ENCODE measurements around the gene FOXG1.

The FOXG1 gene

DNA sequence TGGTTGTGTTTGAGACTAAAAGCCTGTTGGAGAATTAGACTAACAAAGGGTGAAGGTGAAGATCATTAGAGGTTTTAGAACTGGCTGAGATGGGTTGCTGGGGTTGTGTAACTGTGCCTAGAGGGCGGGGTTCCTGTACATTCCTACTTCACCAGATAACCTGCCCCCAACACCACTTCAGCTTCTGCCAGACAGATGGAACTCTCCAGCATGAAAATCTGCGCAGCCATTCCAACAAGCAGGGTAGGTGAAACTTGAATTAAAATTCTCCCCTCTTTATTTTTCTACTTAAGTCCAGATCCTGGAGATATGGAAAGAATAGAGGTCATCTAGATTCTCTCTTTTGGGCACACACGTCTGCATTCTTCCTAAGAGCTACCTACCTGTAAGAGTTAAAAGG lies 6.0 kb downstream of the FOXG1 start:
- no peak for DNase-seq (ENCODE audit: low read depth)
- no peak overlapping the region for H3K4me3 ChIP-seq (ENCODE audit: low read length)
- TF ChIP-seq, protein P1, sequence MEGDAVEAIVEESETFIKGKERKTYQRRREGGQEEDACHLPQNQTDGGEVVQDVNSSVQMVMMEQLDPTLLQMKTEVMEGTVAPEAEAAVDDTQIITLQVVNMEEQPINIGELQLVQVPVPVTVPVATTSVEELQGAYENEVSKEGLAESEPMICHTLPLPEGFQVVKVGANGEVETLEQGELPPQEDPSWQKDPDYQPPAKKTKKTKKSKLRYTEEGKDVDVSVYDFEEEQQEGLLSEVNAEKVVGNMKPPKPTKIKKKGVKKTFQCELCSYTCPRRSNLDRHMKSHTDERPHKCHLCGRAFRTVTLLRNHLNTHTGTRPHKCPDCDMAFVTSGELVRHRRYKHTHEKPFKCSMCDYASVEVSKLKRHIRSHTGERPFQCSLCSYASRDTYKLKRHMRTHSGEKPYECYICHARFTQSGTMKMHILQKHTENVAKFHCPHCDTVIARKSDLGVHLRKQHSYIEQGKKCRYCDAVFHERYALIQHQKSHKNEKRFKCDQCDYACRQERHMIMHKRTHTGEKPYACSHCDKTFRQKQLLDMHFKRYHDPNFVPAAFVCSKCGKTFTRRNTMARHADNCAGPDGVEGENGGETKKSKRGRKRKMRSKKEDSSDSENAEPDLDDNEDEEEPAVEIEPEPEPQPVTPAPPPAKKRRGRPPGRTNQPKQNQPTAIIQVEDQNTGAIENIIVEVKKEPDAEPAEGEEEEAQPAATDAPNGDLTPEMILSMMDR (conservative IDR thresholded peaks at IDR 0.05; ENCODE audit: low read depth, low read length): no peak

DNA sequence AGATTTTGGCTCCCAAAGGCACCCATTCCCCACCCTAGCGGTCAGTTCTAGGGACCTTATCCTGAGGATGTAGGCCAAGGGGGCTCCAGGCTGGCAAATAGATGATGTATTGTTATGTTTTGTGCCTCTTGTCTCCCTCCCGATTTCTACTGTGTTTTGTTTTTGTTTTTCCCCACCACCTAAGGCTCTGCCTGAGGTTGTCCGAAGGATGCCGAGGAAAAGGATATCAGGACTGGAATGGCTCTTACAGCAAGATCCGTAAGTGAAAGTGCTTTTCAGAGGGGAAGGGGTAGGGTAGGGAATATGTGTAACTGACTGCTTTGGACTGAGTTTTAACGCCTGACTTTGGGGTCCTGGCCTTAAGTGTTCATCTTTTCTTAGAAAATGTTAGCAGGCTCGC lies 6.6 kb downstream of the FOXG1 start:
- H3K4me3 ChIP-seq (ENCODE audit: low read length): no peak overlapping the region
- TF ChIP-seq, protein P1 (conservative IDR thresholded peaks at IDR 0.05; ENCODE audit: low read depth, low read length): peak; percentile 8
- no peak for DNase-seq (ENCODE audit: low read depth)

DNA sequence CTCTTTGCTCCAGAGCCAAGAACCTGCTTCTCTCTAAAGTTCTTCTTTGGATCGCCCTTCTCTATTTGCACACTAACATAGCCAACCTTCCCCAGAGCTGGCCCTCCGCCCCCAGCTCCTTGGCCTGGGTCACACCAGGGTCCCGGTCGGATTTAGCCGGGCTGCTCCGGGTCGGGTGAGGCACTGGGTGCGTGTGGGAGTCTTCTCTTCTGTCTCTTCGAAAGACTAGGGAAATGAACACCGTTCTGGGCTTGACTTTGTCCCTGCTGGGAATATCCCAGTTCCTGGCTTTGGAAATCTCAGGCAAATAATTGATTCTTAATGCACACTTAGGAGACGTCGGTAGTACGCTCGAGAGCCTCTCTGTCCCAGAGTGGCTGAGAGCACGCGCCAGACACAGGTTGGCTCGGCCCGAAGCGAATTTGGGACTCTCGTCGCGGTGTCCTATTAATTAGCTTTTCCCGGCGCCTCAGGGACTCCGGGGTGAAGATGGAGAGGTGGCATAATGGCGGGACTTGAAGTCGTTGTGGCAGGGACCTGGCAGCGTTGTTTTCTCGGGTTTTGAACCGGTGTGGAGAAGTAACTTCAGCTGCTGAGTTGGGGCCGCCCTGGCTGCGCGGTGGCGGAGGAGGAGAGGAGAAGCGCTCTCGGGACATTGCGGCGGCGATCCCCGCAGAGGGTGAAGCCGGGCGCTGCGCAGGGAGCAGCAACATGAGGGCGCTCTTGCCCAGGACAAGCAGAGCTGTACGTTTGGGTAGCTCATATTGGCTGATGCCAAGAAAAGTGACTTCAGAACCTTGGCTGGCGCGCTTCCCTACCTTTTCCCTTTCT lies 7.5 kb downstream of the FOXG1 start:
- H3K4me3 ChIP-seq (ENCODE audit: low read length): peak overlapping the region; percentile 14
- TF ChIP-seq, protein P1 (conservative IDR thresholded peaks at IDR 0.05; ENCODE audit: low read depth, low read length): peak; percentile 80
- peak; percentile 20 for DNase-seq (ENCODE audit: low read depth)

DNA sequence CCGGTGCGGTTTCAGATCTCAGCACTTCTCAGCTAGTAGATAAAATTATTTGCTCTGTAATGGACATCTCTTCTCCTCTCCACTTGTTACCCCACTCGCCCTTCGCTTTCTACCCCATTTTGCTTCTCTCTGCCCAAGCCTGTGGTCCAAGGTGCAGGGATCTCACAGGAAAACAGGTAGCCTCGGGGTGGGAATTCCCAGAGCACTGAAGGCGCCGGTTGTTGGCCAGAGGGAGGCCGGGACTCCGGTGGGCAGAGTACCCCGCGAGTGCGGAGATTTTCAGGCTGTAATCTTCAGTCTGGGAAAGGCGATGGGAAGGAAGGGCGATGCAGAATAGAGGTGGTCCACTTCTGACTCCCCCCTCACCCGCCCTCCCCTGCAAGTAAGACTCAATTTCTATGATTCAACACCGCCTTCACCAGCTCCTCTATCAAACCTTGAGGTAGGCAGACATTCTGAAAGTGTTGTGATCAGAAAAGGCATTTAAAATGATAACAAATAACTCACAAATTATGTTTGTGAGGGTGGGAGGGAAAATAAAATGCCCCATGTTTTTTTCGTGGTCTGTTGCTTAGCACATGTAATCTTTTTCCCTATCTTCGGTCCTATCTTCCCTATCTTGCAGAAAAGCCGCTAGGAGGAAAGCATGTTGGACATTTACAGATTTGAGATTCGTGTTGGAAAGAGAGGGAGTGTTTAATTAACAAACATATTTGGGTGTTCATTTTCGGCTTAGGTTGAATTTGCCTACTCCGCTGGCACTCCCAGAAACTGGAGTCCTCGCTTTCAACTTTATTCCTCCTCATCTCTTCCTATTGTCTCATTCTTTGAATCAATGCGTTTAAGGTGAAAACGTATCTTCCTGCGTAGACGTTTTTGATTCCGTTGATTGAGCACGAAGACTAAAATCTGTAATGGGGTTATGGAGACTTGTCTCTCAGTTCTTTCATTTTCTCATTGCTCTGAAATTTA lies 8.5 kb downstream of the FOXG1 start:
- TF ChIP-seq, protein P1 (conservative IDR thresholded peaks at IDR 0.05; ENCODE audit: low read depth, low read length): no peak
- DNase-seq (ENCODE audit: low read depth): no peak
- no peak overlapping the region for H3K4me3 ChIP-seq (ENCODE audit: low read length)

DNA sequence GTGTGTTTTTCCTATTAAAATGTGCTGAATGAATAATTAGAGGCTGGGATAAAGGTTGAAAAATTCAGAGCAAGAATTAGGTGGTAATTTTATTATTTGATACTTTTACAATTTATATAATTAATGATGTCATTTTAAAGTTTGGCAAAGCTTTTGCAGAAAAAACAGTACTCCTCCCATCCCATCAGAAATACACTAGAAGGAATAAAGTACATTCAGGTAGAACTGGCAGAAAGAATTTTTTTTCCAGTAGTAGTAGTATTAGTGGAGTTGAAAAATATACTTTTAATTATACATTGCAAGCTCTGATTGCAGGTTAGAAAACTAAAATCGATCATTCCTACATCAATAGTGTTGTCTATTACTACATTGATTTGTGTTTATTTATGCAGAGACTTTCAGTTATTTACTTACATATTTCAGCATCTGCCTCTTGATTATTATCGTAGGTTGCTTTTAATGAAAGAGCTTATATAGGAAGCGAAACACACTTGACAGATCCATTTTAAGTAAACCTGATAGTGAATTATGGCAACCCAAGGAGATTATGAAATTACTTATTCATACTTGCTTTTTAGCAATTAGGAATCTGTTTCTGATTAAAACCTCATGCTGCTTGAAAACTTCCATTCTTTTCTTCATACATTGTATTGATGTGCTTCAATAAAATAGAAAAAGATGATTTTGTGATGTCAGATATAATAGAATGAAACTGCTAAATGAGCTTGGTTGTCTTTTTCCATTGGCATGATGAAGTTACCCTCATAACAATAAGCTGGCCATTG lies 10.1 kb downstream of the FOXG1 start:
- TF ChIP-seq, protein P1 (conservative IDR thresholded peaks at IDR 0.05; ENCODE audit: low read depth, low read length): no peak
- no peak overlapping the region for H3K4me3 ChIP-seq (ENCODE audit: low read length)
- DNase-seq (ENCODE audit: low read depth): no peak

DNA sequence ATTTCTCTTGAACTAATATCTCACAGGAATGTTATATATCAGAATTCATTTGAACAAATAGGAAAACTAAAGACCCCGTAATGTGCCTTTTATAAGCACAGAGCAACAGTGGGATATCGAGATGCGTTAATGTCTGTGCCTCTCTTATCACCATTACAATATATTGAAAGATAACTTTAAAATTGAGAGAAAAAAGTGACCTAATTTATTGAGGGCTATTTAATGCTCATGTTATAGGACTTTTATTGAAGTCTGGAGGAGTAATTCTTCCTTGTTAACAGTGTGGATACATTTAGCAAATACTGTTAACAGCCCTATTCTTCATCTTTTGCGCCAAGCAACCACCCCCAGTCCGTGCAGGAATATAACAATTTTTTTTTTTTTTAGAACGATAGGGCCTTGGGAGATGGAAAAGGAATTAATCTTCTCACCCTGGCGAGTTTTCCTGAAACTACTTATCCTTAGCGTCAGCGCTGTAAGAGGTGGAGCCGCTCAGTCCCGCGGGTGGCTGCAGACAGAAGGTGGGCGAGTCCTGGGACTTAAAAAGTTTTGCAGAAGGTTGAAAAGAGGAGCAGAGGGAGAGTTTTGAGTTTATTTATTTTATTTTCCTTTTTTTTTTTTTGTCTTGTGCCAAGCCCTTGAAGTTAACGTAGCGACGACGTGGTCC lies 11.0 kb downstream of the FOXG1 start:
- no peak for DNase-seq (ENCODE audit: low read depth)
- H3K4me3 ChIP-seq (ENCODE audit: low read length): no peak overlapping the region
- TF ChIP-seq, protein P1 (conservative IDR thresholded peaks at IDR 0.05; ENCODE audit: low read depth, low read length): no peak
